OCI-LY7 (cell line): ENCODE measurements around the gene EHF.

Source experiments
- EZH2phosphoT487 ChIP-seq: fragments of 200-600 bp; sonication (generic); IDR thresholded peaks from 2 replicates; pipeline ENCODE4 v1.6.1; 2018; ENCODE audit warnings: low read depth, borderline replicate concordance, mild to moderate bottlenecking, mixed run types, antibody characterized with exemption, low read length, moderate library complexity, mixed read lengths
- TF ChIP-seq, protein P1 (sequence below): fragments of 200-600 bp; sonication (generic); conservative IDR thresholded peaks from 2 replicates; pipeline ENCODE4 v1.5.1; 2014; ENCODE audit warnings: mild to moderate bottlenecking, antibody characterized with exemption, low read length, moderate library complexity, mixed read lengths

DNA sequence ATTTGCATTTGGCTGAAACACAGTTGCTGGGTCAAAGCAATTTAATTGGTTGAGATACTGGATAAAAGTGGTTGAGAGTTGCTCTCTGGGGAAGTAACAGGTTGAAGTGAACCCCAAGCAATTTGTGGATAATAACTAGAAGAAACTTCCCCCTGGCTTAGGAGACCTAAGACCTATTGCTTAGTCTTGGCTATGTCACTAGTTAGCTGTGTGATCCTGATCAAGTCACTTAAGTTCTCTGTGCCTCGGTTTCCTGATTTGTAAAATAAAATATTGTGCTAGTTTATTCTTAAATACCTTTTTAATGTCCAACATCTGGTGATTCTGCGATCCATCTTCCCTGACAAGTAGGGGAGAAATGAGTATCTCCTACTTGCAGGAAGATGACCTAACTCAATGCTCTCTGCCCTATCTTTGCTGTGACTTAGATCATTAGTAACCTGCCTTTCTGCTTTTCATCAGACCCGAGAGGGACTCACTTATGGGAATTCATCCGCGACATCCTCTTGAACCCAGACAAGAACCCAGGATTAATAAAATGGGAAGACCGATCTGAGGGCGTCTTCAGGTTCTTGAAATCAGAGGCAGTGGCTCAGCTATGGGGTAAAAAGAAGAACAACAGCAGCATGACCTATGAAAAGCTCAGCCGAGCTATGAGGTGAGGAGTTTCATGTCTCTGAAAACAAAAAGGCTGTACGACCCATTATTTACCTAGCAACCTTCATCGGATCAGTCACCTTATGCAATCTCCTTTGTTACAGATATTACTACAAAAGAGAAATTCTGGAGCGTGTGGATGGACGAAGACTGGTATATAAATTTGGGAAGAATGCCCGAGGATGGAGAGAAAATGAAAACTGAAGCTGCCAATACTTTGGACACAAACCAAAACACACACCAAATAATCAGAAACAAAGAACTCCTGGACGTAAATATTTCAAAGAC lies 37.5 kb downstream of the EHF start:
- TF ChIP-seq, protein P1, sequence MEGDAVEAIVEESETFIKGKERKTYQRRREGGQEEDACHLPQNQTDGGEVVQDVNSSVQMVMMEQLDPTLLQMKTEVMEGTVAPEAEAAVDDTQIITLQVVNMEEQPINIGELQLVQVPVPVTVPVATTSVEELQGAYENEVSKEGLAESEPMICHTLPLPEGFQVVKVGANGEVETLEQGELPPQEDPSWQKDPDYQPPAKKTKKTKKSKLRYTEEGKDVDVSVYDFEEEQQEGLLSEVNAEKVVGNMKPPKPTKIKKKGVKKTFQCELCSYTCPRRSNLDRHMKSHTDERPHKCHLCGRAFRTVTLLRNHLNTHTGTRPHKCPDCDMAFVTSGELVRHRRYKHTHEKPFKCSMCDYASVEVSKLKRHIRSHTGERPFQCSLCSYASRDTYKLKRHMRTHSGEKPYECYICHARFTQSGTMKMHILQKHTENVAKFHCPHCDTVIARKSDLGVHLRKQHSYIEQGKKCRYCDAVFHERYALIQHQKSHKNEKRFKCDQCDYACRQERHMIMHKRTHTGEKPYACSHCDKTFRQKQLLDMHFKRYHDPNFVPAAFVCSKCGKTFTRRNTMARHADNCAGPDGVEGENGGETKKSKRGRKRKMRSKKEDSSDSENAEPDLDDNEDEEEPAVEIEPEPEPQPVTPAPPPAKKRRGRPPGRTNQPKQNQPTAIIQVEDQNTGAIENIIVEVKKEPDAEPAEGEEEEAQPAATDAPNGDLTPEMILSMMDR = no peak
- no peak for TF ChIP-seq EZH2phosphoT487
